HepG2 (cell line): ENCODE results near the gene SNX15. TPM values are rescaled to one million over a fixed set of nuclear protein-coding genes. Genes with fewer than 3 reads are reported as not detected.

ENCODE experiments used
- AGO1 ChIP-seq: fragments of 200-400 bp; formaldehyde crosslinking; IDR thresholded peaks from 2 replicates; pipeline ENCODE4 v1.6.1; 2017; ENCODE audit warnings: mild to moderate bottlenecking, low read depth, low read length, moderate library complexity; ENCODE audit not compliant: poor library complexity, severe bottlenecking
- ARID5B ChIP-seq: IDR thresholded peaks from 2 replicates; pipeline ENCODE4 v1.4.0; 2020; ENCODE audit warnings: mild to moderate bottlenecking, missing genetic modification reagents
- CREBL2 ChIP-seq: sonication (generic); formaldehyde crosslinking; IDR thresholded peaks from 2 replicates; pipeline ENCODE4 v1.8.1; 2023; ENCODE audit warnings: missing genetic modification reagents, mild to moderate bottlenecking, borderline replicate concordance
- FOXK2 ChIP-seq: fragments of 450-650 bp; IDR thresholded peaks from 2 replicates; pipeline ENCODE4 v1.6.1; 2016
- PAF1 ChIP-seq: IDR thresholded peaks from 2 replicates; pipeline ENCODE4 v1.6.1; 2016; ENCODE audit warnings: missing genetic modification reagents, missing compliant biosample characterization
- TRAFD1 ChIP-seq: sonication (generic); formaldehyde crosslinking; IDR thresholded peaks from 2 replicates; pipeline ENCODE4 v1.5.1; 2020; ENCODE audit warnings: missing genetic modification reagents, mild to moderate bottlenecking, borderline replicate concordance
- ZBTB37 ChIP-seq: sonication (generic); formaldehyde crosslinking; IDR thresholded peaks from 2 replicates; pipeline ENCODE4 v1.4.0; 2020; ENCODE audit warnings: mild to moderate bottlenecking, missing genetic modification reagents
- ZBTB4 ChIP-seq: sonication (generic); formaldehyde crosslinking; IDR thresholded peaks from 2 replicates; pipeline ENCODE4 v1.4.0; 2020; ENCODE audit warnings: missing genetic modification reagents, mild to moderate bottlenecking, borderline replicate concordance
- ZGPAT ChIP-seq: IDR thresholded peaks from 2 replicates; pipeline ENCODE4 v1.6.1; 2016; ENCODE audit warnings: mild to moderate bottlenecking
- ZNF232 ChIP-seq: sonication (generic); formaldehyde crosslinking; IDR thresholded peaks from 2 replicates; pipeline ENCODE4 v1.4.0; 2020; ENCODE audit warnings: missing genetic modification reagents, borderline replicate concordance
- ZNF33B ChIP-seq: sonication (generic); formaldehyde crosslinking; IDR thresholded peaks from 2 replicates; pipeline ENCODE4 v1.5.1; 2020; ENCODE audit warnings: mild to moderate bottlenecking, missing genetic modification reagents
- ZNF619 ChIP-seq: sonication (generic); formaldehyde crosslinking; IDR thresholded peaks from 2 replicates; pipeline ENCODE4 v1.4.0; 2020; ENCODE audit warnings: mild to moderate bottlenecking, missing genetic modification reagents
- polyA plus RNA-seq, 8 experiments: library from polyadenylated mRNA; depleted of rRNA in 3 of 8; stranded (reverse) in 7 of 8; unstranded in 1 of 8; fragments of >200 nt; fragmentation: Illumina TruSeq in 4 of 8; extraction: Trizol in 4 of 8; gene quantifications; 2 replicates each; pipeline versions ENCODE4 v1.2.1 to v1.2.3, GENCODE V29; 2011 to 2016; ENCODE audit warnings: low read depth in 4 of 8, missing spikeins in 1 of 8, mixed read lengths in 1 of 8; ENCODE audit not compliant: insufficient read depth in 1 of 8
- total RNA-seq, 5 experiments: library from RNA; depleted of rRNA; stranded (reverse); fragments of >200 nt; fragmentation: Illumina TruSeq; extraction: Trizol; gene quantifications; 2 replicates each; pipeline ENCODE4 v1.2.3, GENCODE V29; 2016; ENCODE audit warnings: low read depth in 1 of 5

Gene SNX15
- total and polyA plus RNA-seq, 2 of the 13 experiments (the other 11 are each of a cell fraction or from before 2014, with no cell fraction given) = 19.1 to 22.6 TPM

- TF ChIP-seq AGO1 = peak; percentile 49
- 0 out of 2 replicates have a peak, but pooled peaks have one; percentile 80 for TF ChIP-seq ZNF619
- peak; percentile 89 for TF ChIP-seq ZGPAT (CRISPR knock-in tag)
- TF ChIP-seq ARID5B (CRISPR knock-in tag) = peak; percentile 33; the same call in 1 of the 2 replicates
- TF ChIP-seq ZBTB37 (CRISPR knock-in tag) = no peak
- no peak for TF ChIP-seq PAF1 (CRISPR knock-in tag)
- peak; percentile 84; the same call in 1 of the 2 replicates for TF ChIP-seq TRAFD1 (CRISPR knock-in tag)
- TF ChIP-seq ZBTB4 = peak; percentile 85; the same call in 1 of the 2 replicates
- TF ChIP-seq ZNF232 (CRISPR knock-in tag) = peak; percentile 83; the same call in 1 of the 2 replicates
- no peak for TF ChIP-seq CREBL2 (CRISPR knock-in tag)
- TF ChIP-seq FOXK2 = no peak
- TF ChIP-seq ZNF33B (CRISPR knock-in tag) = peak; percentile 85; the same call in 1 of the 2 replicates
These were observed at the start of gene SNX15 (continued) for GRCh38 chr11:65027213-65028067.
